K562 (cell line): ENCODE measurements around the gene RASEF. TPM values are rescaled to one million over a fixed set of nuclear protein-coding genes. Genes with fewer than 3 reads are reported as not detected.

Experiments used
- ATAC-seq: fragments of 200-7000 bp; cut with Tn5 transposase; 3 replicates; pipeline ENCODE4 v1.9.1; 2020; ENCODE audit warnings: moderate library complexity
- BruUV-seq: library from RNA; stranded (reverse); fragments of 400-500 nt; replicated peaks from 2 replicates; lab custom pipeline; 2021; lab: Mats Ljungman, UMichigan
- CTCF ChIA-PET: fragments of 300-600 bp; formaldehyde crosslinking; extraction: SDS; loops from one replicate; lab custom pipeline; 2021; ENCODE audit warnings: low intra/inter-chr PET ratio; lab: Yijun Ruan, JAX
- POLR2A ChIA-PET: fragments of 300-600, 350-650 bp; sonication (Branson Sonifier 250); formaldehyde crosslinking; extraction: SDS; loops from one replicate; lab custom pipeline; 2021; ENCODE audit warnings: antibody characterized with exemption, inconsistent platforms; lab: Yijun Ruan, JAX
- DNase-seq, 4 experiments: peaks; one replicate each; pipeline versions ENCODE4 v3.0.0 to v3.0.0-alpha.2; 2011 to 2018; ENCODE audit warnings: low spot score in 3 of 4, mixed read lengths in 3 of 4; ENCODE audit errors: extremely low read depth in 1 of 4
- FAIRE-seq: peaks from 2 replicates; lab custom pipeline; 2011; peaks lifted over from hg19 to GRCh38; lab: Jason Lieb, UNC
- H2AFZ ChIP-seq: 2 replicates; pipeline ENCODE4 v1.6.0; 2011; ENCODE audit warnings: low read depth, low read length, control low read depth, inconsistent platforms
- H3K27ac ChIP-seq: fragments of 200-600 bp; 3 replicates; pipeline ENCODE4 v1.8.0; 2011; ENCODE audit warnings: low read depth, mild to moderate bottlenecking, control low read depth, inconsistent platforms, low read length, moderate library complexity, mixed read lengths; ENCODE audit errors: extremely low read depth
- H3K27me3 ChIP-seq, 2 experiments: fragments of 300-600 bp in 1 of 2; 2 replicates in 1 of 2; 3 replicates in 1 of 2; pipeline versions ENCODE4 v1.6.0 to v1.8.0; 2011; ENCODE audit warnings: inconsistent platforms in 2 of 2, low read length in 2 of 2, mild to moderate bottlenecking in 1 of 2, mixed read lengths in 1 of 2, moderate library complexity in 1 of 2; ENCODE audit not compliant: control insufficient read depth in 2 of 2, insufficient read depth in 2 of 2
- H3K36me3 ChIP-seq: fragments of 300-600 bp; 3 replicates; pipeline ENCODE4 v1.8.0; 2011; ENCODE audit warnings: mild to moderate bottlenecking, low read length, inconsistent platforms; ENCODE audit not compliant: control insufficient read depth, insufficient read depth
- H3K4me1 ChIP-seq, 2 experiments: fragments of 200-600 bp in 1 of 2; replicated peaks in 1 of 2; 2 replicates in 1 of 2; 3 replicates in 1 of 2; pipeline versions ENCODE4 v1.5.1 to v1.8.0; 2011; ENCODE audit warnings: inconsistent platforms in 2 of 2, low read length in 2 of 2, mild to moderate bottlenecking in 1 of 2, mixed read lengths in 1 of 2, moderate library complexity in 1 of 2; ENCODE audit not compliant: control insufficient read depth in 2 of 2, insufficient read depth in 2 of 2
- H3K4me2 ChIP-seq: 2 replicates; pipeline ENCODE4 v1.6.1; 2011; ENCODE audit warnings: low read length, control low read depth, inconsistent platforms, mixed read lengths; ENCODE audit not compliant: insufficient read depth
- H3K4me3 ChIP-seq: fragments of 200-600 bp; sonication (generic), shearing (Covaris generic); 2 replicates; pipeline ENCODE4 v1.5.1; 2016; ENCODE audit warnings: control low read depth, inconsistent platforms
- H3K79me2 ChIP-seq: fragments of 200-600 bp; 3 replicates; pipeline ENCODE4 v1.8.0; 2011; ENCODE audit warnings: low read length, inconsistent platforms; ENCODE audit not compliant: control insufficient read depth, insufficient read depth
- H3K9ac ChIP-seq, 2 experiments: 2 replicates each; pipeline versions ENCODE4 v1.6.0 to v1.6.1; 2011; ENCODE audit warnings: low read depth in 2 of 2, low read length in 2 of 2, control low read depth in 1 of 2, inconsistent platforms in 1 of 2, mild to moderate bottlenecking in 1 of 2, mixed read lengths in 1 of 2; ENCODE audit not compliant: insufficient read depth in 1 of 2
- H3K9me1 ChIP-seq: one replicate; pipeline ENCODE4 v1.6.0; 2011; ENCODE audit warnings: inconsistent platforms, mild to moderate bottlenecking, low read length, moderate library complexity; ENCODE audit not compliant: control insufficient read depth, insufficient read depth
- H3K9me3 ChIP-seq: replicated peaks from 2 replicates; pipeline ENCODE4 v1.5.1; 2011; ENCODE audit warnings: low read depth, low read length, inconsistent platforms; ENCODE audit not compliant: control insufficient read depth, insufficient read depth
- H4K20me1 ChIP-seq: replicated peaks from 2 replicates; pipeline ENCODE4 v1.6.1; 2011; ENCODE audit warnings: low read length, inconsistent platforms, mixed read lengths; ENCODE audit not compliant: control insufficient read depth, insufficient read depth
- ARID3B ChIP-seq: fragments of 250-450 bp; sonication (Bioruptor Pico); IDR thresholded peaks from 2 replicates; pipeline ENCODE4 v1.4.0; 2020; ENCODE audit warnings: borderline replicate concordance
- EP300 ChIP-seq: IDR thresholded peaks from 2 replicates; pipeline ENCODE4 v1.6.1; 2012; ENCODE audit warnings: low read length, improper control_type of control experiment
- ESRRB ChIP-seq: fragments of 250-450 bp; sonication (Bioruptor Pico); IDR thresholded peaks from 2 replicates; pipeline ENCODE4 v1.5.0; 2020; ENCODE audit warnings: mild to moderate bottlenecking, moderate library complexity, borderline replicate concordance
- ETV6 ChIP-seq, 3 experiments: fragments of 150-350 bp in 1 of 3; sonication (generic) in 1 of 3; formaldehyde crosslinking in 1 of 3; IDR thresholded peaks; 2 replicates each; pipeline versions ENCODE4 v1.6.1 to v1.8.0; 2014 to 2022; ENCODE audit warnings: borderline replicate concordance in 2 of 3, low read depth in 2 of 3, antibody characterized with exemption in 1 of 3, low read length in 1 of 3, mild to moderate bottlenecking in 1 of 3, missing genetic modification reagents in 1 of 3
- FOXK1 ChIP-seq: sonication (generic); formaldehyde crosslinking; IDR thresholded peaks from 2 replicates; pipeline ENCODE4 v1.8.0; 2022; ENCODE audit warnings: missing genetic modification reagents, mild to moderate bottlenecking, borderline replicate concordance
- FUS ChIP-seq: fragments of 200-400 bp; formaldehyde crosslinking; optimal IDR thresholded peaks from 2 replicates; pipeline ENCODE3; 2017; ENCODE audit warnings: low read depth, low read length
- TFAP4 ChIP-seq: sonication (generic); formaldehyde crosslinking; IDR thresholded peaks from 2 replicates; pipeline ENCODE4 v1.8.0; 2022; ENCODE audit warnings: missing genetic modification reagents, mild to moderate bottlenecking, moderate library complexity, borderline replicate concordance
- ZNF134 ChIP-seq: fragments of 250-450 bp; sonication (Bioruptor Pico); conservative IDR thresholded peaks from 2 replicates; pipeline ENCODE4 v1.4.0; 2020
- ZNF277 ChIP-seq: fragments of 250-450 bp; sonication (Bioruptor Pico); IDR thresholded peaks from 2 replicates; pipeline ENCODE4 v1.8.0; 2022; ENCODE audit warnings: inconsistent platforms, mild to moderate bottlenecking, moderate library complexity, borderline replicate concordance
- ZNF431 ChIP-seq: sonication (generic); formaldehyde crosslinking; IDR thresholded peaks from 2 replicates; pipeline ENCODE4 v1.8.0; 2022; ENCODE audit warnings: mild to moderate bottlenecking, missing genetic modification reagents
- WGBS: fragments of 100-300 bp; shearing (Covaris generic); methylation state at CpG from one replicate; pipeline ENCODE4 v1.1.6; 2016; ENCODE audit warnings: low coverage, mixed read lengths; ENCODE audit not compliant: insufficient coverage; ENCODE audit errors: missing lambda C conversion rate; 5-methylcytosine and 5-hydroxymethylcytosine counted together
- in situ Hi-C: fragments of 300-500 bp; cut with MboI; formaldehyde crosslinking; loops from 4 replicates; pipeline ENCODE4 v1.15.0; 2018; ENCODE audit warnings: inconsistent platforms, mixed read lengths
- intact Hi-C: fragments of 100-400 bp; cut with micrococcal nuclease; formaldehyde crosslinking; loops from 2 replicates; pipeline ENCODE4 v1.14.2; 2022
- polyA plus RNA-seq, 8 experiments: library from polyadenylated mRNA; depleted of rRNA in 4 of 8; stranded (reverse) in 5 of 8; unstranded in 3 of 8; fragments of >200 nt; fragmentation: Nextera tagmentation in 2 of 8; fragmentation: Illumina TruSeq in 1 of 8; extraction: Ambion mirVana in 2 of 8; extraction: Trizol in 1 of 8; gene quantifications; 2 replicates each; pipeline versions ENCODE4 v1.2.1 to v1.2.3, GENCODE V29; 2011 to 2014; ENCODE audit warnings: inconsistent platforms in 1 of 8, missing spikeins in 1 of 8
- total RNA-seq, 7 experiments: library from RNA; depleted of rRNA in 6 of 7; stranded (reverse); fragments of >200 nt in 6 of 7; fragmentation: Illumina TruSeq in 2 of 7; extraction: Trizol in 2 of 7; gene quantifications; 2 replicates each; pipeline versions ENCODE4 v1.2.1 to v1.2.3, GENCODE V29; 2011 to 2021; ENCODE audit warnings: low replicate concordance in 1 of 7
- TF ChIP-seq, protein P1 (sequence below): fragments of 250-450 bp; sonication (Bioruptor Pico); IDR thresholded peaks from 2 replicates; pipeline ENCODE4 v1.4.0; 2020; ENCODE audit warnings: mild to moderate bottlenecking, moderate library complexity, borderline replicate concordance
- TF ChIP-seq, protein P2 (sequence below): fragments of 450-650 bp; formaldehyde crosslinking; IDR thresholded peaks from 2 replicates; pipeline ENCODE4 v1.4.0; 2022; ENCODE audit warnings: mild to moderate bottlenecking, moderate library complexity

RASEF gene
- total and polyA plus RNA-seq, 9 of the 15 experiments (the other 6 are each of a cell fraction or from before 2014, with no cell fraction given), result 0.01 to 0.18 (median 0.11) TPM; not detected in 4

- TF ChIP-seq ARID3B (CRISPR knock-in tag), result no peak
- TF ChIP-seq ZNF431 (CRISPR knock-in tag), result no peak
- TF ChIP-seq, protein P1, sequence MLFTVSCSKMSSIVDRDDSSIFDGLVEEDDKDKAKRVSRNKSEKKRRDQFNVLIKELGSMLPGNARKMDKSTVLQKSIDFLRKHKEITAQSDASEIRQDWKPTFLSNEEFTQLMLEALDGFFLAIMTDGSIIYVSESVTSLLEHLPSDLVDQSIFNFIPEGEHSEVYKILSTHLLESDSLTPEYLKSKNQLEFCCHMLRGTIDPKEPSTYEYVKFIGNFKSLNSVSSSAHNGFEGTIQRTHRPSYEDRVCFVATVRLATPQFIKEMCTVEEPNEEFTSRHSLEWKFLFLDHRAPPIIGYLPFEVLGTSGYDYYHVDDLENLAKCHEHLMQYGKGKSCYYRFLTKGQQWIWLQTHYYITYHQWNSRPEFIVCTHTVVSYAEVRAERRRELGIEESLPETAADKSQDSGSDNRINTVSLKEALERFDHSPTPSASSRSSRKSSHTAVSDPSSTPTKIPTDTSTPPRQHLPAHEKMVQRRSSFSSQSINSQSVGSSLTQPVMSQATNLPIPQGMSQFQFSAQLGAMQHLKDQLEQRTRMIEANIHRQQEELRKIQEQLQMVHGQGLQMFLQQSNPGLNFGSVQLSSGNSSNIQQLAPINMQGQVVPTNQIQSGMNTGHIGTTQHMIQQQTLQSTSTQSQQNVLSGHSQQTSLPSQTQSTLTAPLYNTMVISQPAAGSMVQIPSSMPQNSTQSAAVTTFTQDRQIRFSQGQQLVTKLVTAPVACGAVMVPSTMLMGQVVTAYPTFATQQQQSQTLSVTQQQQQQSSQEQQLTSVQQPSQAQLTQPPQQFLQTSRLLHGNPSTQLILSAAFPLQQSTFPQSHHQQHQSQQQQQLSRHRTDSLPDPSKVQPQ (CRISPR knock-in tag), result no peak
- TF ChIP-seq, all 486 proteins: peak for 0
Measured at GRCh38 chr9:83041771-83042170, 21.2 kb downstream of the RASEF start (continued).

DNA sequence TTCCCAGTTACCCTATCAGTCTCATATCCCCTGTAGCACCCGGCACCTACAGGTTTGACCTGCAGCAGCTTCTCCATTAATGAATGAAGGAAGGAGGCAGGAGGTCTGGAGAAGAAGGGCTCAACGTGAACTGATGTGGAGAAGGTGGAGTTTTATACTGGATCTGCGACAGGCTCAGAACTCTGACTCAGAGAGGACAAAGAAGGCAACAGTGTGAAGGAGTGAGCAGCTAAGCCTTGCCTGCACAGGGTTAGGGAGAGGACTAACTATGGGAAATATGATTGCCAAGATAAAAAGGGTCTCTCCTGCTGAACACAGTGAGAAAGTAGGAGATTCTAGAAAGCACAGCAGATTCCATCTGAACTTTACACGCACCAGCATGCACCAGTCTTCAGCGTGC, 23.6 kb downstream of the RASEF start:
- Histone ChIP-seq H3K9ac (no peak overlapping the region), H3K79me2 (no peaks in the 10 kb centered on the region), H3K27me3 (no peaks in the 10 kb centered on the region), H3K4me3 (no peak overlapping the region), H3K27ac (no peak overlapping the region), H3K9me3 (no peaks in the 10 kb centered on the region), H3K4me1 (no peaks in the 10 kb centered on the region), H4K20me1 (no peaks in the 10 kb centered on the region), H2AFZ (no peak overlapping the region), H3K9me1 (no peaks in the 10 kb centered on the region), H3K36me3 (no peaks in the 10 kb centered on the region), H3K4me2 (no peak overlapping the region)
- in situ Hi-C loops (no loop called here), intact Hi-C loops (no loop called here)
- whole genome bisulfite sequencing, result 2% methylated on average over 5 of the region's 5 CpGs
- ATAC-seq (no peak), FAIRE-seq (no peak), DNase-seq (no peak)
- no TSS peak for BruUV-seq
- ChIA-PET CTCF (no interaction called here), POLR2A (interaction anchor here (0.6 kb wide), 1 partner anchor 52 kb away, joined by 3 read pairs; no protein-coding TSS in a partner anchor)
- TF ChIP-seq ZNF134, result no peak
- no peak for TF ChIP-seq TFAP4 (CRISPR knock-in tag)
- TF ChIP-seq, protein P2, sequence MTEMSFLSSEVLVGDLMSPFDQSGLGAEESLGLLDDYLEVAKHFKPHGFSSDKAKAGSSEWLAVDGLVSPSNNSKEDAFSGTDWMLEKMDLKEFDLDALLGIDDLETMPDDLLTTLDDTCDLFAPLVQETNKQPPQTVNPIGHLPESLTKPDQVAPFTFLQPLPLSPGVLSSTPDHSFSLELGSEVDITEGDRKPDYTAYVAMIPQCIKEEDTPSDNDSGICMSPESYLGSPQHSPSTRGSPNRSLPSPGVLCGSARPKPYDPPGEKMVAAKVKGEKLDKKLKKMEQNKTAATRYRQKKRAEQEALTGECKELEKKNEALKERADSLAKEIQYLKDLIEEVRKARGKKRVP (CRISPR knock-in tag), result no peak
- TF ChIP-seq FOXK1 (CRISPR knock-in tag), result no peak
- no peak for TF ChIP-seq EP300
- TF ChIP-seq FUS, result no peak
- TF ChIP-seq ETV6 (IDR thresholded peaks at IDR 0.05; ENCODE audit: borderline replicate concordance in 1 of 2, low read depth in 2 of 2, low read length in 1 of 2), result no peak
- TF ChIP-seq ETV6 (CRISPR knock-in tag; IDR thresholded peaks at IDR 0.05; ENCODE audit: borderline replicate concordance), result no peak
- no peak for TF ChIP-seq ESRRB (CRISPR knock-in tag)
- TF ChIP-seq ZNF277 (CRISPR knock-in tag), result no peak
